ENCODE measurements around the gene TSHZ1. TPM values are rescaled to one million over a fixed set of nuclear protein-coding genes. Genes with fewer than 3 reads are reported as not detected.
A peak's percentile ranks its signal among the peaks of the same experiment; 100 is the strongest.

TSHZ1 gene
- total and polyA plus RNA-seq, 2 of the 8 experiments (the other 6 are each of a cell fraction or from before 2014, with no cell fraction given) = 0.03 to 0.32 TPM

GRCh38 chr18:75277610-75277928 lies 67.0 kb downstream of the TSHZ1 start:
- CTCF ChIA-PET (ENCODE audit: partially characterized antibody) = no interaction called here
- no peak for DNase-seq (ENCODE audit: low read depth in 1 of 2, low spot score in 2 of 2)
- Histone ChIP-seq H4K20me1 (replicated peaks in 1 of 2; ENCODE audit: control insufficient read depth in 1 of 2, insufficient read depth in 2 of 2, low read length in 2 of 2) (no peaks in the 10 kb centered on the region), H3K79me2 (ENCODE audit: control insufficient read depth in 1 of 2, insufficient read depth in 2 of 2, low read length in 2 of 2) (no peaks in the 10 kb centered on the region), H3K4me1 (replicated peaks in 1 of 4; ENCODE audit: control insufficient read depth in 3 of 4, insufficient read depth in 4 of 4, low read length in 3 of 4) (peaks cover 0 to 2% (median 0%) of the 10 kb centered on the region in 4 experiments; a peak in 4 of 7 replicates), H2BK15ac (ENCODE audit: low read length) (no peak overlapping the region), H2BK5ac (ENCODE audit: low read depth, low read length) (no peak overlapping the region), H3K9ac (replicated peaks in 1 of 4; ENCODE audit: extremely low read depth in 1 of 4, low read depth in 3 of 4, low read length in 3 of 4) (no peak overlapping the region), H3K56ac (replicated peaks; ENCODE audit: insufficient read length, low read depth, low read length) (no peak overlapping the region), H3K23me2 (ENCODE audit: low read depth, low read length) (no peaks in the 10 kb centered on the region), H3K23ac (ENCODE audit: insufficient read length) (no peak overlapping the region), H2BK120ac (replicated peaks; ENCODE audit: low read depth, low read length) (no peak overlapping the region), H2AFZ (ENCODE audit: low read length) (0 out of 2 replicates have a peak overlapping the region, but pooled peaks have one; percentile 9), H3K14ac (ENCODE audit: insufficient read length) (no peak overlapping the region), H3K18ac (ENCODE audit: extremely low read depth, low read length) (no peak overlapping the region), H3K36me3 (ENCODE audit: control insufficient read depth in 2 of 4, insufficient read depth in 4 of 4, low read length in 3 of 4) (no peaks in the 10 kb centered on the region), H3K27ac (ENCODE audit: low read depth, low read length) (no peak overlapping the region), H4K5ac (ENCODE audit: insufficient read length, low read depth, low read length) (no peak overlapping the region), H3K79me1 (ENCODE audit: low read depth, low read length) (no peaks in the 10 kb centered on the region), H3K9me3 (ENCODE audit: insufficient read depth in 2 of 2, low read depth in 1 of 2, low read length in 1 of 2) (no peaks in the 10 kb centered on the region), H2AK5ac (ENCODE audit: low read depth, low read length) (no peak overlapping the region), H2BK20ac (ENCODE audit: low read length) (no peak overlapping the region), H3K4me2 (ENCODE audit: insufficient read depth in 1 of 2, low read depth in 2 of 2, low read length in 2 of 2) (no peak overlapping the region), H3K4me3 (ENCODE audit: extremely low read depth in 1 of 4, insufficient read depth in 2 of 4, low read depth in 3 of 4, low read length in 4 of 4) (no peak overlapping the region), H3K27me3 (replicated peaks in 1 of 4; ENCODE audit: control insufficient read depth in 3 of 4, extremely low read depth in 1 of 4, insufficient read depth in 3 of 4, low read length in 3 of 4) (no peaks in the 10 kb centered on the region), H2BK12ac (ENCODE audit: low read depth, low read length) (no peak overlapping the region), H3K4ac (replicated peaks; ENCODE audit: insufficient read length, low read depth, low read length) (no peak overlapping the region), H4K8ac (ENCODE audit: extremely low read depth, insufficient read depth, low read length) (no peak overlapping the region), H4K91ac (replicated peaks; ENCODE audit: insufficient read length, low read length) (no peak overlapping the region)
- FAIRE-seq = no peak
- POLR2A ChIA-PET (ENCODE audit: partially characterized antibody) = no interaction called here
- TF ChIP-seq BRCA1 (IDR thresholded peaks at IDR 0.05; ENCODE audit: low read depth, low read length) = no peak
- WGBS, 2 experiments (ENCODE audit: extremely low coverage in 1 of 2, insufficient coverage in 1 of 2, insufficient read length in 1 of 2, insufficient replicate concordance in 2 of 2, low coverage in 1 of 2, low lambda C conversion rate in 2 of 2, missing lambda C conversion rate in 1 of 2) = 89% methylated on average over 4 of the region's 4 CpGs; no CpG with 5 or more reads in 1 of the 2 experiments
